T-helper 22 cell (primary cell): Measurements from ENCODE around the gene INKA1.
A peak's percentile ranks its signal among the peaks of the same experiment; 100 is the strongest.
"Not testable (repeated sequence)": the region's sequence is repeated elsewhere in the genome, so short reads cannot be mapped to it uniquely, and the experiment has no call there.

Experiments used
- DNase-seq: peaks from one replicate; pipeline ENCODE4 v3.0.0-alpha.2; 2020; ENCODE audit warnings: low read depth

Gene INKA1

GRCh38 chr3:49807431-49808114 is 4.5 kb downstream of the INKA1 start:
- DNase-seq, result no peak

- DNase-seq, result no peak
These were observed 9.9 kb downstream of the INKA1 start for GRCh38 chr3:49812916-49813496.

GRCh38 chr3:49813497-49814174 is 10.6 kb downstream of the INKA1 start, which contains the start of gene UBA7:
TSS of gene UBA7 (minus strand) at chr3:49813953. CDS start at chr3:49813787, 166 bp downstream.
- no peak for DNase-seq

- DNase-seq, result not testable (repeated sequence)
These were observed 20.1 kb downstream of the INKA1 start for GRCh38 chr3:49823131-49823530.

GRCh38 chr3:49826016-49826415 is 23.0 kb downstream of the INKA1 start:
- no peak for DNase-seq

- DNase-seq, result no peak
These were observed 28.3 kb downstream of the INKA1 start for GRCh38 chr3:49831341-49831740.

- DNase-seq, result peak; percentile 46
These were observed 36.2 kb downstream of the INKA1 start for GRCh38 chr3:49839193-49839809.

- no peak for DNase-seq
These were observed 37.3 kb downstream of the INKA1 start for GRCh38 chr3:49840388-49840787.

- DNase-seq, result no peak
These were observed 38.1 kb downstream of the INKA1 start for GRCh38 chr3:49841126-49841696.

- no peak for DNase-seq
These were observed 38.7 kb downstream of the INKA1 start for GRCh38 chr3:49841806-49842205.

GRCh38 chr3:49842843-49843517 is 39.9 kb downstream of the INKA1 start:
- DNase-seq, result no peak

- DNase-seq, result no peak
These were observed 41.6 kb downstream of the INKA1 start for GRCh38 chr3:49844464-49845183.

GRCh38 chr3:49845694-49846093 is 42.6 kb downstream of the INKA1 start:
- no peak for DNase-seq
